ENCODE results near the gene C3orf62. TPM values are rescaled to one million over a fixed set of nuclear protein-coding genes. Genes with fewer than 3 reads are reported as not detected.
"Not testable (repeated sequence)": the region's sequence is repeated elsewhere in the genome, so short reads cannot be mapped to it uniquely, and the experiment has no call there.

The C3orf62 gene
- total and polyA plus RNA-seq, 9 of the 15 experiments (the other 6 are each of a cell fraction or from before 2014, with no cell fraction given), result 1.3 to 5.7 (median 3.4) TPM

- TF ChIP-seq ZNF316 (IDR thresholded peaks at IDR 0.05) (peak; percentile 89), NFYB (IDR thresholded peaks at IDR 0.05; ENCODE audit: extremely low read depth, insufficient read length) (peak; percentile 64), ASH1L (IDR thresholded peaks at IDR 0.05; ENCODE audit: borderline replicate concordance, low read depth, partially characterized antibody) (peak; percentile 72), C11orf30 (IDR thresholded peaks at IDR 0.05; ENCODE audit: low read depth) (peak; percentile 68), MAFG (tag; conservative IDR thresholded peaks at IDR 0.05) (peak; percentile 71), RBM25 (IDR thresholded peaks at IDR 0.05; ENCODE audit: low read depth, low read length, severe bottlenecking) (peak; percentile 39), FOS (IDR thresholded peaks at IDR 0.05; ENCODE audit: extremely low read depth, insufficient read length) (peak; percentile 17)
- BruUV-seq (replicated peaks); H3K9ac ChIP-seq (ENCODE audit: insufficient read depth in 1 of 2, low read depth in 2 of 2, low read length in 2 of 2); H2AFZ ChIP-seq (ENCODE audit: low read depth, low read length); H3K79me2 ChIP-seq (ENCODE audit: control insufficient read depth, insufficient read depth, low read length); H3K4me1 ChIP-seq (replicated peaks in 1 of 2; ENCODE audit: control insufficient read depth in 2 of 2, insufficient read depth in 2 of 2, low read length in 2 of 2); H3K27me3 ChIP-seq (ENCODE audit: control insufficient read depth in 2 of 2, insufficient read depth in 2 of 2, low read length in 2 of 2); H3K36me3 ChIP-seq (ENCODE audit: control insufficient read depth, insufficient read depth, low read length); H3K27ac ChIP-seq (ENCODE audit: extremely low read depth, low read depth, low read length); CTCF ChIA-PET (ENCODE audit: low intra/inter-chr PET ratio); FAIRE-seq; DNase-seq (ENCODE audit: extremely low read depth in 1 of 4, low spot score in 3 of 4); ATAC-seq; in situ Hi-C loops (cut with MboI); H3K4me3 ChIP-seq; intact Hi-C loops (cut with micrococcal nuclease); H4K20me1 ChIP-seq (replicated peaks; ENCODE audit: control insufficient read depth, insufficient read depth, low read length); POLR2A ChIA-PET; H3K9me3 ChIP-seq (replicated peaks; ENCODE audit: control insufficient read depth, insufficient read depth, low read depth, low read length); H3K9me1 ChIP-seq (ENCODE audit: control insufficient read depth, insufficient read depth, low read length); H3K4me2 ChIP-seq (ENCODE audit: insufficient read depth, low read length): not testable (repeated sequence)
- WGBS (ENCODE audit: insufficient coverage, low coverage, missing lambda C conversion rate), result 41% methylated on average over 5 of the region's 6 CpGs
Observed at GRCh38 chr3:49220985-49221563, 56.0 kb downstream of the C3orf62 start.
